ES-I3 (cell line): ENCODE results near the gene SAMD1.

ENCODE experiments used
- H3K36me3 ChIP-seq: 2 replicates; pipeline ENCODE4 v1.6.1; 2013; ENCODE audit warnings: mild to moderate bottlenecking, low read length, control low read depth, moderate library complexity; ENCODE audit not compliant: insufficient read depth
- H3K4me1 ChIP-seq: 2 replicates; pipeline ENCODE4 v1.6.1; 2013; ENCODE audit warnings: mild to moderate bottlenecking, control low read depth, low read length; ENCODE audit not compliant: insufficient read depth
- H3K9ac ChIP-seq: 2 replicates; pipeline ENCODE4 v1.6.1; 2013; ENCODE audit warnings: low read depth, mild to moderate bottlenecking, low read length, moderate library complexity
- H3K9me3 ChIP-seq: 2 replicates; pipeline ENCODE4 v1.6.1; 2013; ENCODE audit warnings: mild to moderate bottlenecking, low read length, moderate library complexity; ENCODE audit not compliant: control insufficient read depth, insufficient read depth

Gene SAMD1

DNA sequence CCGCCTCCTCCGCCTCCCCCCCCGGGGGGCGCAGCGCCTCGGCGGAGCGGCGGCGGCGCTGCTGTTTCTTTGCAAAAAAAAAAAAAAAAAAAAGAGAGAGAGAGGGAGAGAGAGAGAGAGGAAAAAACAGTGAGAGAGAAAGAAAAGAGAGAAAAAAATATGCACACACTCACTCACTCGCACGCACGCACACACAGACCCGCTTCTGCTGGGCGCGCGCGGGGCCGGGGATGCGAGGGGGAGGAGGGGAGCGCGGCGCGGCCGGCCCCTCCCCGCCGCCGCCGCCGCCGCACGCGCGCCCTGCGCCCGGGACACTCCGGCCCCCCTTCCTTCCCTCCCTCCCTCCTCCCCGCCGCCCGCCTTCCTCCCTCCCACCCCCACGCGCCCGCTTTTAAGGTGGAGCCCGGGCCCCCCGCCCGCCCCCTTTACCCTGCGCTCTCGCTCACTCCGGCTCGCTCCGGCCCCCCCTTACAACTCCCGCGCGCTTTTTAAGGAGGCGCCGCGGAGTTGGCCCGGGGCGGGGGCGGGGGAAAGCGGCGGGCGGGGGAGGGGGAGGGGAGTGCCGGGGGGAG, at the start of gene SAMD1:
SAMD1 (minus strand) TSS at position 243 of the 572 bp plus-strand sequence.
- Histone ChIP-seq H3K9ac (peak within 1 kb of the TSS; percentile 97), H3K36me3 (no peaks in the 10 kb centered on the region), H3K9me3 (no peaks in the 10 kb centered on the region; the same call in 1 of the 2 replicates), H3K4me1 (no peaks in the 10 kb centered on the region; the same call in 1 of the 2 replicates)

- no peaks in the 10 kb centered on the region for H3K36me3 ChIP-seq
- no peaks in the 10 kb centered on the region; the same call in 1 of the 2 replicates for H3K4me1 ChIP-seq
- no peaks in the 10 kb centered on the region; the same call in 1 of the 2 replicates for H3K9me3 ChIP-seq
- H3K9ac ChIP-seq = no peak overlapping the region
Observed at GRCh38 chr19:14139944-14140343, 49.4 kb upstream of the SAMD1 start.

DNA sequence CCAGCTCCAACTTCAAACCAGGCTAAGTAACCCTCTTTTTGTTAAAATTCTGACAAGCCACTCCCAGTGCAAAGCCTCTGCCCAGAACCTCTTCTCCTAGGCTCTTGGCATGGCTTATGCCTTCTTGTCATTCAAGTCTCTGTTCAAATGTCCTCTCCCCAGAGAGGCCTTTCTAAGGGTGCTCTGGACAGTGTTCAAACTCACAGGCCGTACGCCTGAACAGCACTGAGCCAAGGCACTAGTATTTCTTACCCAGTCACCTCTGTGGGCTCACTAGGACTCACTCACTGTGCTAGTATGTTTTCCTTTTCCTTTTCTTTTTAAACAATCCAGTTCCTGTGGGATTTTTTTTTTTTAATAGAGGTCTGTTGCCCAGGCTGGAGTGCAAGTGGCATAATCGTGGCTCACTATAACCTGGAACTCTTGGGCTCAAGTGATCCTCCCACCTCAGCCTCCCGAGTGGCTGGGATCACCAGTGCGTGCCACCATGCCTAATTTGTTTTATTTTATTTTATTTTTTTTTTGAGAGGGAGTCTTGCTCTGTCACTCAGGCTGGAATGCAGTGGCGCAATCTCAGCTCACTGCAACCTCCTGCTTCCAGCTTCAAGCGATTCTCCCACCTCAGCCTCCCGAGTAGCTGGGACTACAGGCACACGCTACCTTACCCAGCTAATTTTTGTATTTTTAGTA, 48.2 kb upstream of the SAMD1 start:
- Histone ChIP-seq H3K4me1 (no peaks in the 10 kb centered on the region; the same call in 1 of the 2 replicates), H3K36me3 (no peaks in the 10 kb centered on the region), H3K9me3 (no peaks in the 10 kb centered on the region; the same call in 1 of the 2 replicates), H3K9ac (no peak overlapping the region)

DNA sequence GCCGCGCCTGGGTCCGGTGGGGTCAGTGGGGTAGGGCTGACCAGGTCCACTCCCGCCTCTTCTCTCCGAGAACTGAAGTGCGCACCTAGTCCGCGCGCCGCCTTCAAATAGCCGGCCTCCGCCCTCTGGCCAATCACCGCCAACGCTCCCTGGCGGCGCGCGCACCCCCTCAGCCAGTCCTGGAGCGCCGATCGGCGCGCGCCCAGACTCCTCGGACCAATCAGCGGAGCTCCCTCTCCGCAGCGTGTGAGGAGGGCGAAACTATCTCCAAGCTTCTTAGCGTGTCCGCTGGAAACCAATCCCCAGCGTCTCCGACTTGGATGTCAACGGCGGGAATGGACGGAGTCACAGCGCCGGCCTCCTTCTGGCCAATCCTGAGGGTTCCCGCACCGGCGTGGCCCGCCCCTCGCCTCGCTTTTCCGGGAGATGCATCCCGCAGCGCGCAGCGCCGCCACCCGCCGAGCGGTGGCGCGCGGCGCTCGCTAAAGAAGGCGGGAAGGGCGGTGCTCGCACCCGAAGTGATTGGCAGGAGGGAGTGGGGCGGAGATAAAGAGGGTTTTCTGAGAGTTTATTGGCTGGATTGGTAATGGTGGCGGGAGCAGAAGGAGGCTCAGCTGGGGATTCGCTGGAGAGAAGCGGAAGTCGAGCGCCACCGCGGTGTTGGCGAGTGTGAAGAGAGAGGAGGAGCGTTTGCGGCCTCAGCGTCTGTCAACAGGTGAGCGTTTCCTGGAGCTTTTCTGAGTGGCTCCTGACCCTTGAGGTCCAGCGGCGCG, 46.1 kb upstream of the SAMD1 start, which contains the start of gene ASF1B:
ASF1B (minus strand) TSS at position 81 of the 773 bp plus-strand sequence. CDS start 133 bp downstream, outside the sequence.
- Histone ChIP-seq H3K9ac (peak within 1 kb of the TSS; percentile 73), H3K9me3 (no peaks in the 10 kb centered on the region; the same call in 1 of the 2 replicates)

GRCh38 chr19:14135985-14136508, 45.5 kb upstream of the SAMD1 start:
- peak overlapping the region; percentile 67 for H3K9ac ChIP-seq
- no peaks in the 10 kb centered on the region; the same call in 1 of the 2 replicates for H3K36me3 ChIP-seq
- H3K9me3 ChIP-seq = no peaks in the 10 kb centered on the region; the same call in 1 of the 2 replicates
- H3K4me1 ChIP-seq = no peaks in the 10 kb centered on the region; the same call in 1 of the 2 replicates

More for the DNA sequence above, 46.1 kb upstream of the SAMD1 start, which contains the start of gene ASF1B:
- Histone ChIP-seq H3K36me3 (no peaks in the 10 kb centered on the region; the same call in 1 of the 2 replicates), H3K4me1 (no peaks in the 10 kb centered on the region; the same call in 1 of the 2 replicates)

- peak overlapping the region; percentile 67; the same call in 1 of the 2 replicates for H3K9ac ChIP-seq
- H3K36me3 ChIP-seq = no peaks in the 10 kb centered on the region; the same call in 1 of the 2 replicates
- no peaks in the 10 kb centered on the region; the same call in 1 of the 2 replicates for H3K4me1 ChIP-seq
- H3K9me3 ChIP-seq = no peaks in the 10 kb centered on the region; the same call in 1 of the 2 replicates
Observed at GRCh38 chr19:14135355-14135754, 44.8 kb upstream of the SAMD1 start.

DNA sequence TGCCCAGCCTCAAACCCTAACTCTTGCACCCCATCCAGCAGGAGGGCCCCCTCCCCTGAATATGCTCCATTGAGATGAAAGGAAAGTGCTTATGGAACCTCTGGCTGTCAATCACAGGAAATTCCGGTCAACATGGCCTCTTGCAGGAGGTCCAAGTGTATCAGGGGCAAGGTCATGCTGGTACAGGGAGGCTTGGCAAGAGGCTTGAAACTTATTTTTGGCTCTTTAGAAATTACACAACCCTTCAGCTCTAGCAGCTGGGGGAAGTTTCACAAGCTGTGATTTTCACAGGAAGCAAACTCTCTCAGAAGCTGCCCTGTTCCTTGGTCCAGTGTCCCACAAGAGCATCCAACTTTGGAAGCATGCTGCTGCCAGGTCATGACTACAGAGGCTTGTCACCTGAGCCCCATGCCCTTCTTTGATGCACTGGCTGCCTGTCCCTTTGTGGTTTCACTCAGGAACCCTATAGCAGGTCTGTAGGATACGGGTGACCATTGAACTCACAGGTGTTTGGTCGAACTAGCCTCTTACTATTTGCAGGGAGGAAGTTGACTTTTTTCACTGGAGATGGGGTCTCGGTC, 37.5 kb upstream of the SAMD1 start:
- no peak overlapping the region for H3K9ac ChIP-seq
- no peaks in the 10 kb centered on the region; the same call in 1 of the 2 replicates for H3K36me3 ChIP-seq
- H3K4me1 ChIP-seq = no peaks in the 10 kb centered on the region
- no peaks in the 10 kb centered on the region for H3K9me3 ChIP-seq

DNA sequence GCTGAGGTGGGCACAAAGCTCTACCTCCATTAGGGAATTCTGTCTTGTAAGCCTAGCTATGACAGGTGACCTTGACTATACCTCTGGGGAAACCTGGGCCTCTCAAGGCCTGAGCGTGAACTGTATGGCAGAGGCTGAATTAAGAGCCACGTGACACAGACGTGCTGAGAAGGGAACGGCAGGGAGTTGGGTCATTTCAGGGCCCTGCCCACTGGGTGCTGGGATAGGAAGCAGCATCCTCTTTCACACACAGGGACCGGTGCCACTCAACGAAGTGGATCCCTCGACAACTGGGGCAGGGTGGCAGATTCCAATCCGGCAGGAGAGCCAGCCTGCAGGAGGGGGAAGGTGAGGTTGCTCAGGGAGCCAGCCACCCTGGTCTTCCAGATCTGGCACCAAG, 36.6 kb upstream of the SAMD1 start:
- Histone ChIP-seq H3K9me3 (no peaks in the 10 kb centered on the region), H3K9ac (no peak overlapping the region), H3K4me1 (no peaks in the 10 kb centered on the region), H3K36me3 (no peaks in the 10 kb centered on the region; the same call in 1 of the 2 replicates)

DNA sequence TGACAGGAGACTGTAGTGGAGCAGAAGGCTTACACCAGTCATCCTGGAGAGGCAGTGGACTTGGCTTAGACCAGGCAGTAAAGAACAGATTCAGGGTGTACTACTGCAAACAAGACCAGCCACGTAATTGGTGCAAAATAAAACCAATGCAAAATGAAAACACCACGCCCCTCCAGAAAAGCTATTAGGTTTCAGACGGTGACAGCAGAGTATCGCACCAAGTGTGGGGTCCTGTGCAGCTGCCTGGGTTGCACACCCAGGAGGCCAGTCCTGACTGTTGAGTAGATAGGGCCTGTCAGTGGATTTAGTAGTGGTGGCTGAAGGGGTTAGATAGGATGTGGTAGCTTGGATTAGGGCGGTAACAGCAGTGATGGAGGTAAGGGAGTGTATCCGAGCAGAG, 32.4 kb upstream of the SAMD1 start:
- Histone ChIP-seq H3K4me1 (no peaks in the 10 kb centered on the region), H3K9me3 (no peaks in the 10 kb centered on the region), H3K36me3 (no peaks in the 10 kb centered on the region; the same call in 1 of the 2 replicates), H3K9ac (no peak overlapping the region)

DNA sequence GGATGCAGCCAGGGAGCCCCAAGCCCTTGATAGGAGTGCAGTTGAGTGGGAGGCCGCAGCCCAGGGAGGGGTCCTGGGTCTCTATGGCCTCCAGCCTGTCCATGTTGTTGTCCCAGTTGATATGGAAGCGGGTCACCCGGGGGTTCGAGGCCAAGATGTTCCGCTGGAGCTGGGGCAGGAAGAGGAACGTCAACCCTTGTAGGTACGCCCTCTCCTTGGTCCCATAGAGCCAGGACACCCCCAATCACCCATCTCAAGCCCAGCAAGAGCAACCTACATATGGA, 29.9 kb upstream of the SAMD1 start:
- H3K36me3 ChIP-seq = no peaks in the 10 kb centered on the region; the same call in 1 of the 2 replicates
- H3K9me3 ChIP-seq = no peaks in the 10 kb centered on the region
- H3K9ac ChIP-seq = no peak overlapping the region
- H3K4me1 ChIP-seq = no peaks in the 10 kb centered on the region

DNA sequence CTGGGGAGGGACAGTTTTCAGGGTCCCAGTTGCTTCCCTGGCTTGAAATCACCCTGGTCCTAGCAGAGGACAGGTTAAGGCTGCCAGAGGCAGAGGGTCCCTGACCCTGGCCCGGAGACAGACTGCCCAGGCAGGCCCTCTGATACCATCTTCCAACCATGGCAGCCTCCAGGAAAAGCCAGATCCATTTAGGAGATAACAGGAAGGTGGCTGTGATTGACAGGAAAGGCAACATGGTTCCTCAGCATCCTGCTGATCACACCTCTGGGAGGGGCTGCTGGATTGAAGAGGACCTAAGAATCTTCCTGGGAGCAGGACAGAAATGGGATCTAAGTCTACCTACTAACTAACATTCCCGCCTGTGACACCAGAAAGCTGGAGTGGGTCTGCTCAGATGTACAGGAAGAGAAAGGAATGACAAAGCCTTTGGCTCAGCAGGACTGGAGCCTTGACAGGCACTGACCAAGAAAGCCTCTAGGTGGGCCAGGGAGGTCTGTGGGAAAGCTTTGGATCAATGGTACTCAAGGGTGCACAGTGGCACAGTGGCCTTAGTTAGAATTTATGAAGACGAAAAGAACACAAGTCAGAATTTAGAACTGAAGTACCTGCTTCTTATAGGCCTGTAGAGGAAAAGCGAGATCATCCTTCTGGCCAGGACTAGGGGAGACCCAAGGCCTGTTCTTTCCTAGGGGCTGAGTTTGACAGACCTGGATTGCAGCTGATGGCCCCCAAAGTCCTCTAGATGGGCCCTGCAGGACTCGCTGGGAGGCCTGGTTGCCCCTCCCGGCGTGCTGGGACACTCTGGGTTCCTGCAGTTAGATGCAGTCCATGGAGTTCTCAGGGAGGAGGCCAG, 29.3 kb upstream of the SAMD1 start:
- no peaks in the 10 kb centered on the region; the same call in 1 of the 2 replicates for H3K36me3 ChIP-seq
- H3K4me1 ChIP-seq = no peaks in the 10 kb centered on the region
- H3K9ac ChIP-seq = no peak overlapping the region
- no peaks in the 10 kb centered on the region for H3K9me3 ChIP-seq

DNA sequence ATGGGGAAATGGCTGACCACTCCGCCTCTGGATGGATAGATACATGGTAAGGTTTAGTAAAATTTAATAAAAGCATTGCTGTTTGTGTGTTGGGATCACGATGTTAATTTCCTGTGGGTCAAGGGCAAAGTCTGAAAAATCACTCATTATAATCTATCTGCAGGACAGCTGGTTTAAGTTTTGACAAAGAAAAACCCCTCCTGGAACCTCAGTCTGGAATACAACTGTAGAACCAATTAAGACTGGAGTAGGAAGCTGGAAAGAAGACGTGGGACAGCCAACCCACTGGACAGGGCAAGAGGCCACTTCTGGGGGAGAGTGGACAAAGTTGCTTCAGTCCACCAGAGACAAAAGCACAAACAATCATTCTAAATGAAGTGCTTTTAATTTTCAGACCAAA, 28.6 kb upstream of the SAMD1 start:
- Histone ChIP-seq H3K9ac (peak overlapping the region; percentile 69; the same call in 1 of the 2 replicates), H3K4me1 (no peaks in the 10 kb centered on the region)

More for the DNA sequence above, 28.6 kb upstream of the SAMD1 start:
- H3K9me3 ChIP-seq = no peaks in the 10 kb centered on the region
- no peaks in the 10 kb centered on the region for H3K36me3 ChIP-seq
